ENCODE measurements around the gene PKD1. TPM values are rescaled to one million over a fixed set of nuclear protein-coding genes. Genes with fewer than 3 reads are reported as not detected.

The PKD1 gene
- total RNA-seq, 4 donors from 2014 or later = 209 to 446 (median 293) TPM

- H3K27ac ChIP-seq = no peak overlapping the region
- no peaks in the 10 kb centered on the region for H3K27me3 ChIP-seq
- DNase-seq (ENCODE audit: low spot score in 2 of 2) = no peak
- no peaks in the 10 kb centered on the region for H3K4me1 ChIP-seq
- WGBS = 100% methylated on average over 3 of the region's 34 CpGs
- no peaks in the 10 kb centered on the region for H3K9me3 ChIP-seq
- H3K36me3 ChIP-seq = peaks cover 88% of the 10 kb centered on the region
- TF ChIP-seq CTCF (IDR thresholded peaks at IDR 0.05) (no peak), POLR2A (IDR thresholded peaks at IDR 0.05) (no peak)
- no peak overlapping the region for H3K4me3 ChIP-seq
Observed at GRCh38 chr16:2071454-2072202, 64.1 kb downstream of the PKD1 start.

- Histone ChIP-seq H3K36me3 (peaks cover 86% of the 10 kb centered on the region), H3K27me3 (no peaks in the 10 kb centered on the region), H3K9me3 (no peaks in the 10 kb centered on the region), H3K4me1 (no peaks in the 10 kb centered on the region), H3K27ac (no peak overlapping the region), H3K4me3 (no peak overlapping the region)
- TF ChIP-seq CTCF (IDR thresholded peaks at IDR 0.05) = no peak
- TF ChIP-seq POLR2AphosphoS5 (IDR thresholded peaks at IDR 0.05) = no peak
- TF ChIP-seq POLR2A (IDR thresholded peaks at IDR 0.05) = no peak
- no peak for TF ChIP-seq EP300 (IDR thresholded peaks at IDR 0.05)
- DNase-seq (ENCODE audit: low spot score in 2 of 2) = no peak
- 90% methylated on average over 6 of the region's 29 CpGs for WGBS
Observed at GRCh38 chr16:2070576-2071453, 64.9 kb downstream of the PKD1 start.

- Histone ChIP-seq H3K27me3 (no peaks in the 10 kb centered on the region), H3K4me1 (no peaks in the 10 kb centered on the region), H3K27ac (no peak overlapping the region), H3K4me3 (no peak overlapping the region), H3K9me3 (no peaks in the 10 kb centered on the region), H3K36me3 (peaks cover 85% of the 10 kb centered on the region)
- no peak for DNase-seq (ENCODE audit: low spot score in 2 of 2)
- no peak for TF ChIP-seq CTCF (IDR thresholded peaks at IDR 0.05)
- 93% methylated on average over 11 of the region's 11 CpGs for WGBS
Observed at GRCh38 chr16:2066139-2066538, 69.6 kb downstream of the PKD1 start.

GRCh38 chr16:2064368-2064945, 71.2 kb downstream of the PKD1 start:
- H3K9me3 ChIP-seq = no peaks in the 10 kb centered on the region
- H3K36me3 ChIP-seq = peaks cover 82% of the 10 kb centered on the region
- no peak overlapping the region for H3K4me3 ChIP-seq
- WGBS = 95% methylated on average over 6 of the region's 16 CpGs
- DNase-seq (ENCODE audit: low spot score in 2 of 2) = no peak
- TF ChIP-seq POLR2A (IDR thresholded peaks at IDR 0.05) = no peak
- TF ChIP-seq EP300 (IDR thresholded peaks at IDR 0.05) = no peak
- TF ChIP-seq CTCF (IDR thresholded peaks at IDR 0.05) = no peak
- TF ChIP-seq POLR2AphosphoS5 (IDR thresholded peaks at IDR 0.05) = no peak
- H3K4me1 ChIP-seq = no peaks in the 10 kb centered on the region
- H3K27ac ChIP-seq = no peak overlapping the region
- no peaks in the 10 kb centered on the region for H3K27me3 ChIP-seq

GRCh38 chr16:2063861-2064260, 71.8 kb downstream of the PKD1 start:
- DNase-seq (ENCODE audit: low spot score in 2 of 2) = no peak
- Histone ChIP-seq H3K4me3 (no peak overlapping the region), H3K4me1 (no peaks in the 10 kb centered on the region), H3K27ac (no peak overlapping the region), H3K27me3 (no peaks in the 10 kb centered on the region), H3K9me3 (no peaks in the 10 kb centered on the region), H3K36me3 (peaks cover 78% of the 10 kb centered on the region)
- WGBS = 82% methylated on average over 9 of the region's 25 CpGs
- no peak for TF ChIP-seq POLR2A (IDR thresholded peaks at IDR 0.05)

Measured in suprapubic skin (tissue), 4 donors.